Left ventricle myocardium inferior (tissue), 1 donor: ENCODE results near the gene ADAM19. TPM values are rescaled to one million over a fixed set of nuclear protein-coding genes. Genes with fewer than 3 reads are reported as not detected.

Experiments used
- DNase-seq: peaks from one replicate; pipeline ENCODE4 v3.0.0-alpha.2; 2020
- H3K27ac ChIP-seq: fragments of 200-600 bp; replicated peaks from 2 replicates; pipeline ENCODE4 v1.8.0; 2021
- H3K27me3 ChIP-seq: fragments of 200-600 bp; 2 replicates; pipeline ENCODE4 v1.8.0; 2021; ENCODE audit warnings: low read depth
- H3K36me3 ChIP-seq: fragments of 200-600 bp; 2 replicates; pipeline ENCODE4 v1.8.0; 2021
- H3K4me1 ChIP-seq: fragments of 200-600 bp; 2 replicates; pipeline ENCODE4 v1.8.0; 2021
- H3K4me3 ChIP-seq: fragments of 200-600 bp; 2 replicates; pipeline ENCODE4 v1.8.0; 2021; ENCODE audit warnings: mild to moderate bottlenecking, moderate library complexity
- H3K9me3 ChIP-seq: fragments of 200-600 bp; replicated peaks from 2 replicates; pipeline ENCODE4 v1.8.0; 2021
- intact Hi-C: fragments of 100-400 bp; cut with micrococcal nuclease; formaldehyde crosslinking; loops from one replicate; pipeline ENCODE4 v1.11.0; 2022
- total RNA-seq: library from RNA; stranded (reverse); fragmentation: NEBNext Ultra II Directional; extraction: Animal tissue kit (Norgen Biotek cat#: 25700); gene quantifications from one replicate; pipeline ENCODE4 v1.2.1, GENCODE V29; 2021
- TF ChIP-seq, protein P1 (sequence below): fragments of 200-600 bp; IDR thresholded peaks from 2 replicates; pipeline ENCODE4 v1.8.0; 2021; ENCODE audit warnings: antibody characterized with exemption, mild to moderate bottlenecking, borderline replicate concordance
- donor health status: DM: no; HTN: yes; CAD: no; lungs with severe emphysema.

ADAM19 gene
- total RNA-seq, 1 donor from 2014 or later: 17.7 TPM

DNA sequence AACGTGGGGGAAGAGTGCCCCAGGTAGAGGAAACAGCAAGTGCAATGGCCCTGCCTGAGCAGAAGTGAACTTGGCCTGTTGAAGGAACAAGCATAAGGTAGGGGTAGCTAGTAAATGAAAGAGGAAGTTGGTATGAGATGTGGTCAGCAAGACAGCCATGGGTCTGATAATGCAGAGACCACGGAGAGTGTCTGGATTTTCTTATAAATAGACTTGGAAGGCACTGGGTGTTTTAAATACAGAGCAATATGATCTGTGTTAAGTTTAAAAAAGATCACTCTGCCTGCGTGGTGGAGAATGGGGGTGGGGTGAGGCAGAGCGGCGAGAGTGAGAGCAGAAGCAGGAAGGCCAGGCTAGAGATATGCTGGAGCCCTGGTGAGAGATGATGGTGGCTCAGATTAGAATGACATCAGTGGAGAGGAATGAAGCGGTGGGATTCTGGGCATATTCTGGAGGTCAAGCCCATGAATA is 4.2 kb downstream of the ADAM19 start:
- Histone ChIP-seq H3K9me3 (no peaks in the 10 kb centered on the region), H3K4me1 (peaks cover 70% of the 10 kb centered on the region), H3K27ac (peak overlapping the region; percentile 54), H3K36me3 (peaks cover 9% of the 10 kb centered on the region), H3K27me3 (no peaks in the 10 kb centered on the region), H3K4me3 (peak overlapping the region; percentile 4)
- TF ChIP-seq, protein P1, sequence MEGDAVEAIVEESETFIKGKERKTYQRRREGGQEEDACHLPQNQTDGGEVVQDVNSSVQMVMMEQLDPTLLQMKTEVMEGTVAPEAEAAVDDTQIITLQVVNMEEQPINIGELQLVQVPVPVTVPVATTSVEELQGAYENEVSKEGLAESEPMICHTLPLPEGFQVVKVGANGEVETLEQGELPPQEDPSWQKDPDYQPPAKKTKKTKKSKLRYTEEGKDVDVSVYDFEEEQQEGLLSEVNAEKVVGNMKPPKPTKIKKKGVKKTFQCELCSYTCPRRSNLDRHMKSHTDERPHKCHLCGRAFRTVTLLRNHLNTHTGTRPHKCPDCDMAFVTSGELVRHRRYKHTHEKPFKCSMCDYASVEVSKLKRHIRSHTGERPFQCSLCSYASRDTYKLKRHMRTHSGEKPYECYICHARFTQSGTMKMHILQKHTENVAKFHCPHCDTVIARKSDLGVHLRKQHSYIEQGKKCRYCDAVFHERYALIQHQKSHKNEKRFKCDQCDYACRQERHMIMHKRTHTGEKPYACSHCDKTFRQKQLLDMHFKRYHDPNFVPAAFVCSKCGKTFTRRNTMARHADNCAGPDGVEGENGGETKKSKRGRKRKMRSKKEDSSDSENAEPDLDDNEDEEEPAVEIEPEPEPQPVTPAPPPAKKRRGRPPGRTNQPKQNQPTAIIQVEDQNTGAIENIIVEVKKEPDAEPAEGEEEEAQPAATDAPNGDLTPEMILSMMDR: no peak
- intact Hi-C loops: no loop called here
- DNase-seq: no peak

DNA sequence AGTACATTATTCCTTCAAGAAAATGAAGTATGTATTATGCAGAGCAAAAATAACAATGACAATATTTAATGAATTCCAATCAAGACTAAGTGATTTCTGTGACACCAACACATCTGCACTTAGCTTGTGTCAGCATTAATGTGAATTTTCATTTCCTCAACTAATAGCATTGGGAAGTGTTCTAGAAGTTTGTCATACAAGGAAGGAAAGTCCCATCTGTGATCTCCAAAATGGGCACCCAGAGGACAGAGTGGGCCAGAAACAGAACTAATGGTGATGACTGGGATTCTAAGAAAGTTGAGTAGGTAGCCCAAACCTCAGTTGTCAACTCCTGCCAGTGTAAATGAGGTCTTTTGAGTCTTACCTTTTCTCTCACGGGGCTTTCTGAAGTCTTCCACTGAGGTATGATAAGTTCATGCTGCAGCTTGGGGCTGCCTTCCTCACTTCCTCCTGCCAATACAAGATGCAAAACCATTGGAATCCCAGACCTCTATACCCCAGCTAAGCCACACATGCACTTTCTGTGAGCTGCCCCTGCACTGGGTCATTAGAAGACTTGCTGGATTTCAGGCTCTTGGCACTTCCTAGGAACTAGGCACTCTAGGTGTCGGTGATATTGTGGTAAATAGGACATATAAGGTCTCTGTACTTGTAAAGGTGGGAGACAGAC is 4.9 kb downstream of the ADAM19 start:
- no peak overlapping the region for H3K4me3 ChIP-seq
- H3K36me3 ChIP-seq: peaks cover 9% of the 10 kb centered on the region
- TF ChIP-seq, protein P1: no peak
- no peaks in the 10 kb centered on the region for H3K27me3 ChIP-seq
- peak overlapping the region; percentile 54 for H3K27ac ChIP-seq
- peaks cover 63% of the 10 kb centered on the region for H3K4me1 ChIP-seq
- intact Hi-C loops: no loop called here
- H3K9me3 ChIP-seq: no peaks in the 10 kb centered on the region
- no peak for DNase-seq

DNA sequence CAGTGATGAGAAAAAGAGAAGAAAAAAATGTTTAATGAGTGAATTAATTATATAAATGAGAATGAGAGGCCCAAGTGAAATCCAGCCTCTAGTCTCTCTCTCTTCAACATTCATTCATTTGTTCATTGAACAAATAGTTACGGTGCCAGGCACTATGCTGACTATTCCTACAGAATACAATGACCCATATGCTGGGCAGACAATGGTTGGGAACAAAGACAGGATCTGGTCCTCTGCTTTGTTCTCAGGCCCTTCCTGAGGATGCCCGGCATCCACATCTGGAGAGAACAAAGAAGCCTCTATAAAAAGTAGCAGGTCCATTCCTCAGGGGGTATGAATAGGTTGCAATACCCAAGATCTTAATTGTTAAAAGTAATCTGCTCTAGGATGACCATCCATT is 6.9 kb downstream of the ADAM19 start:
- Histone ChIP-seq H3K4me3 (no peak overlapping the region), H3K27ac (no peak overlapping the region), H3K36me3 (peaks cover 9% of the 10 kb centered on the region), H3K4me1 (peaks cover 62% of the 10 kb centered on the region), H3K9me3 (no peaks in the 10 kb centered on the region), H3K27me3 (no peaks in the 10 kb centered on the region)
- intact Hi-C loops: no loop called here
- no peak for DNase-seq
- TF ChIP-seq, protein P1: no peak

DNA sequence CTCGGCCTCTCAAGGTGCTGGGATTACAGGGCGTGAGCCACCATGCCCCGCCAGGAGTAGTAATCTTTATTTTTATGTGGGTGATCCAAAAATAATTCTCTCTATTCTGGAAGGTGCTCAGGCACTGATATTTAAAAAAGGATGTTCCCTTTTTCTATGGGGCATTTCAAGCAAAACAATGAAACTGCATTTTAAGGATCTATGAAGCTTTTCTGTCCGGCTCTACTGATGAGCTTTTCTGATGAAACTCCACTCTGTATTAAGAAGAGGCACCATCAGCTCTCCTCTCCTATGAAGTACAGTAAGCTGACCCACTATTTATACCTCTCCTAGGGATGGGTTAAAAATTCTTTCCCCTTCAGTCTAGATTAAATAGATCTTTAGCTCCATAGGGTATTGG is 7.4 kb downstream of the ADAM19 start:
- TF ChIP-seq, protein P1: no peak
- Histone ChIP-seq H3K4me1 (peaks cover 62% of the 10 kb centered on the region), H3K36me3 (peaks cover 9% of the 10 kb centered on the region), H3K27me3 (no peaks in the 10 kb centered on the region), H3K27ac (no peak overlapping the region), H3K4me3 (no peak overlapping the region), H3K9me3 (no peaks in the 10 kb centered on the region)
- no peak for DNase-seq
- intact Hi-C loops: no loop called here

DNA sequence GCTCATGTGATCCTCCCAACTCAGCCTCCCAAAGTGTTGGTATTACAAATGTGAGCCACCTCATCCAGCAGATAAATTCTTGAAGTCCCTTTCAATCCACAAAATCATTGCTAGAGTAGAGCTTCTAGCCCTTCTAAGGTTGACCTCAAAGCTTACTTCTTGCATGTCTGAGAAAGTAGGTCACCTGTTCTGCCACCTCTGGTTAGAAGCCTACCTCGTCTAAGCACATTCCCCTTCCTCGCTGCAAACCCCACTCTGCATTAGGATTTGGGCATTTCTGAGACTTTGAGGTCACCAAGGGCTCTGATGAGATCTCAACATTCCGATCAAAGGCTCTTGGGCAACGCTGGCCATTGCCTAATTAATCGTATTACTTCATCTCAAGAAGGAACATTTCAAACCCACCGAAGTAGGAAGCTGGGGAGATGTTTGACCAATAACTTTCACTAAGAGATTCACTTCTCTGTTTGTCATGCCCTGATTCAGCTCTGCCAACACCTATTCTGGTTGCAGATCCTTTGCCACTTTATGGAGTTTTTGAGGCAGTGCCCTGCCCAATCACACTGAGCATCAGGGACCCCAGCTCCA is 8.6 kb downstream of the ADAM19 start:
- H3K9me3 ChIP-seq: no peaks in the 10 kb centered on the region
- H3K36me3 ChIP-seq: peaks cover 9% of the 10 kb centered on the region
- no peak for DNase-seq
- peaks cover 64% of the 10 kb centered on the region for H3K4me1 ChIP-seq
- H3K27me3 ChIP-seq: no peaks in the 10 kb centered on the region
- intact Hi-C loops: no loop called here
- TF ChIP-seq, protein P1: no peak
- no peak overlapping the region for H3K4me3 ChIP-seq
- no peak overlapping the region for H3K27ac ChIP-seq
